Keratinocyte (primary cell): Measurements from ENCODE around the gene AMBP.

Experiments
- EZH2 ChIP-seq: IDR thresholded peaks from one replicate; pipeline ENCODE4 v1.6.1; 2012; ENCODE audit warnings: inconsistent platforms, mild to moderate bottlenecking, low read length, moderate library complexity
- TF ChIP-seq, protein P1 (sequence below), 3 experiments: IDR thresholded peaks in 1 of 3; conservative IDR thresholded peaks in 1 of 3; optimal IDR thresholded peaks in 1 of 3; 2 replicates in 2 of 3; 3 replicates in 1 of 3; pipeline versions ENCODE3 to v1.5.1; 2011; ENCODE audit warnings: low read length in 3 of 3, mild to moderate bottlenecking in 3 of 3, moderate library complexity in 2 of 3, control low read depth in 1 of 3, inconsistent platforms in 1 of 3; ENCODE audit not compliant: insufficient read depth in 2 of 3; ENCODE audit errors: extremely low read depth in 1 of 3

DNA sequence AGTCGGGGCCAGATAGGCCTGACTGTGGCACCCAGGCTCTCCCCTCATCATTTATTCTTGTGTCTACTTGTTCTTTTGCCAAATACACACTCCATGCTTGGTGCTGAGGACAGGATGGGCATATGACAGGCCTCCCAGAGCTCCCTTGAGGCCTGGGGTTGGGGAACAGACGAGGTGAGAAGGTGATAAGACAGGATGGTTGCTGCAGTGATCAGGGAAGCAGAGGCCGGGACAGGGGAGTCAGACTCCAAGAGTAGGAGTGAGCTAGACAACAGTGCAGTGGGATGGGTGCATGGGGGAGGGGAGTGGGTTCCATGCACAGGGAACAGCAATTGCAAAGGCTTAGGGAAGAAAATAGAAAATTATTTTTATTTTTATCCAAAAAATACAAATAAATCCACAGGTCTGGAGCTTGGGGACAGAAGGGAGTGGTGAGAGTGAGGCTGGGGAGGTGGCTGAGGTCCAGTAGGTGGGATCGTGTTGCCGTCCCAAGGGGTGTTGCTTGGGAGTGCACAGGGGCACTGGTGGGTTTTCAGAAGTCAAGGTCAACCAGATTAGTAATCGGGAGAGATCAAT lies 3.4 kb upstream of the AMBP start:
- TF ChIP-seq, protein P1, sequence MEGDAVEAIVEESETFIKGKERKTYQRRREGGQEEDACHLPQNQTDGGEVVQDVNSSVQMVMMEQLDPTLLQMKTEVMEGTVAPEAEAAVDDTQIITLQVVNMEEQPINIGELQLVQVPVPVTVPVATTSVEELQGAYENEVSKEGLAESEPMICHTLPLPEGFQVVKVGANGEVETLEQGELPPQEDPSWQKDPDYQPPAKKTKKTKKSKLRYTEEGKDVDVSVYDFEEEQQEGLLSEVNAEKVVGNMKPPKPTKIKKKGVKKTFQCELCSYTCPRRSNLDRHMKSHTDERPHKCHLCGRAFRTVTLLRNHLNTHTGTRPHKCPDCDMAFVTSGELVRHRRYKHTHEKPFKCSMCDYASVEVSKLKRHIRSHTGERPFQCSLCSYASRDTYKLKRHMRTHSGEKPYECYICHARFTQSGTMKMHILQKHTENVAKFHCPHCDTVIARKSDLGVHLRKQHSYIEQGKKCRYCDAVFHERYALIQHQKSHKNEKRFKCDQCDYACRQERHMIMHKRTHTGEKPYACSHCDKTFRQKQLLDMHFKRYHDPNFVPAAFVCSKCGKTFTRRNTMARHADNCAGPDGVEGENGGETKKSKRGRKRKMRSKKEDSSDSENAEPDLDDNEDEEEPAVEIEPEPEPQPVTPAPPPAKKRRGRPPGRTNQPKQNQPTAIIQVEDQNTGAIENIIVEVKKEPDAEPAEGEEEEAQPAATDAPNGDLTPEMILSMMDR (optimal IDR thresholded peaks at IDR 0.05 in 1 of 3, IDR thresholded peaks at IDR 0.05 in 1 of 3, conservative IDR thresholded peaks at IDR 0.05 in 1 of 3; ENCODE audit: extremely low read depth in 1 of 3, insufficient read depth in 2 of 3, low read length in 3 of 3): no peak
- no peak for TF ChIP-seq EZH2
